GM18505 (cell line): ENCODE results near the gene PRR27.
"Not testable (repeated sequence)": the region's sequence is repeated elsewhere in the genome, so short reads cannot be mapped to it uniquely, and the experiment has no call there.

ENCODE experiments used
- ATAC-seq: cut with Tn5 transposase; IDR thresholded peaks from one replicate; pipeline ENCODE4 v1.9.1; 2021; ENCODE audit not compliant: unreplicated experiment
- POLR2A ChIP-seq: IDR thresholded peaks from 4 replicates; pipeline ENCODE4 v1.6.1; 2011; ENCODE audit warnings: borderline replicate concordance; ENCODE audit not compliant: insufficient read depth, insufficient read length; ENCODE audit errors: extremely low read depth

PRR27 gene

DNA sequence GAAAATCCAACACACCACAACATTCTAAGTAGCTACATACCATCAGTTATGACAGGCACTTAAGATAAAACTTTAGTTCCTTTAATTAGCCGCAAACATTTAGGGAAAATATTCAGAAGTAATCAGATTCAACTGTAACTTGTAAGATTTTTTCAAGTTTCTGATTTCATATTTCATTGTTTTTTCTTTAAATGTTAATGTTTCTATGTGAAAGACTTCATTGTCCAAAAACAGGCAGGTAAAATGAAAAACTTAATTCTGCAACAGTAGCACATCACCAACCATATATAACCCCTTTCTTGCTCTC lies 29.9 kb downstream of the PRR27 start:
- TF ChIP-seq POLR2A, result no peak
- ATAC-seq, result no peak

DNA sequence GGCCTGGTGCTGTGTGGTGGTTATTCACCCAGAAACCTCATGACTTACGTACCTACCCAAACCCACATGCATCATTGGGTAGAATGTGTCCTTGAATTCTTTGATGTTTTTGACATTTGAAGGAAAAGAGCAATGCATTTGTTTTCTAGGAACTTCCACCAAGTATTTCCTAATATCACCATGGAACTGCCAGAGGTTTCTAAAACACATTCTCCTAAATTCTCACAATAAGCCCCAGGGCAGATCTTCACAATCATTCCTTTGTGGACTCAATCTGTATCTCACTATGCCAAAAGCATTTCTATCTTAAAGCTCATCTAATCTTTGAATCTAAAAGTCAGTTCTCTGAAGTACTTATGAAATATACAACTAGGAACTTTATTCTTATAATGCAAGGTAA lies 33.2 kb downstream of the PRR27 start:
- no peak for TF ChIP-seq POLR2A
- ATAC-seq, result no peak

DNA sequence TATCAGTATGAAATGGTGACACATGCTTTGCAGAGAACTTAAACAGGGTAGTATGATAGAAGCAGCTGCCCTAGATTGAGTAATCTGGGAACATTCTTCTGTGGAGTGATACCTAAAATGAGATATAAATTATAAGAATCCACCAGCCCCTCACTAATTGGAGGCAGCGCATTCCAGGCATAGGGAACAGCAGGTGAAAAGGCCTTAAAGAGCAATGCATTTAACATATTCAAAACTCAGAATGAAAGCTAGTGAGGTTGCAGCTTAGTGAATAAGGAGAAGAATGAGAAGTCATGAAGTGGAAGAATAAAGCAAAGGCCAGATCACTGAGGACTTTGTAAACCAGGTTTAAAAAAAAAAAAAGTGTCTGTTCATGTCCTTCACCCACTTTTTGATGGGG lies 36.5 kb downstream of the PRR27 start:
- ATAC-seq, result no peak
- no peak for TF ChIP-seq POLR2A

DNA sequence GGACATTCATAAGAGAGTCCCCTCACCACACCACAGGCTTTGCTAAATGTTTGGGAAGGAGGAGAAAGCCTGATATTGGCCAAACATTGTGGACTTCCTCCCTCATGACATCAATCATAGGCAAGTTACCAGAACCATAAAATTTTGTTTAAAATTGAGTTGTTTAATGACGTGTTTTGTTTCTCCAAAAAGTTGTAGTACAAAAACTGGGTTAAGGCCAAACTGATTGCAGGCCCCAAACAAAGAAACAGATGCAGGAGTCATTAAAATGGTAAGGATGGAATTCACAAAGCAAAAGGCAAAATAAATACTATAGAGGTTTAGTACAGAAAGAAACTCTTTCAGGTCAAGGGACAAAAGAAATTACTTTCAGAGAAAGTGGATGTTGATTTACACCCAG lies 37.6 kb downstream of the PRR27 start:
- no peak for ATAC-seq
- no peak for TF ChIP-seq POLR2A

DNA sequence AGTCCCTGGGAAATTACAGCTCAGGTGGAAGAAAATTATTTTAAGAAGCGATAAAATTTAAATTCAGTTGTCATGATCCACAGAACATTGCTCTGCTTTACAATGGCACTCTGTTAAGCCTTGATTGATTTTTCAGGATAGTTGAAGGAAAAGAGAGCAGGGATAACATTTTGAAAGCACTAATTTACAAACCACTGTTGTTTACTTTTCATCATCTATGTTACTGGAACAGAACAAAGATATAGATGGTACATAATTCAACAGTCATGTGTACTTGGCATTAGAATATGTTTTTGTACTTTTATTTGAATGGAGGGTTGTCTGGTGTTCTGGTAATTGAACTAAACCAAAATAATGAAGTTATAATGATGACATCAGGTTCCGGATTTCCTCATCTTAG lies 38.9 kb downstream of the PRR27 start:
- TF ChIP-seq POLR2A, result no peak
- ATAC-seq, result no peak

DNA sequence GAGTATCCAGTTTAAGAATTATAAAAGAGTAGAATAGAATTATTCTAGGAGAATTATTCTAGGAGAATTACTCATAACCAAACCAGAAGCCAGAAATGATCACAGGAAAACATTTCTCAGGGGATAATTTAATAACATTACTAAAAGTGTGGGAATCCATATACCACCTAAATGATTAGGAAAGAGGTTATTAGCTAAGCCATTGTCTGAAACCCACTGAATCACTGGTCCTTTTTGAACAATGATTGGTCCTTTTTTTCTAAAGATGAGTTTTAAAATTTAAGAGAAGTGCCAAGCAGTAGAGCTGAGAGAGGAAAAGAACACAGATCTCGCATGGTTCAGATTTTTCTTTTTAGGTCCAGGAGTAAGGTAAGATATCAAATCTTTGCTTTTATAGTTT lies 41.4 kb downstream of the PRR27 start, which contains the start of gene ODAM:
ODAM (plus strand) TSS at position 301 of the 400 bp plus-strand sequence. CDS start 819 bp downstream, outside the sequence.
- no peak for ATAC-seq
- TF ChIP-seq POLR2A, result no peak

DNA sequence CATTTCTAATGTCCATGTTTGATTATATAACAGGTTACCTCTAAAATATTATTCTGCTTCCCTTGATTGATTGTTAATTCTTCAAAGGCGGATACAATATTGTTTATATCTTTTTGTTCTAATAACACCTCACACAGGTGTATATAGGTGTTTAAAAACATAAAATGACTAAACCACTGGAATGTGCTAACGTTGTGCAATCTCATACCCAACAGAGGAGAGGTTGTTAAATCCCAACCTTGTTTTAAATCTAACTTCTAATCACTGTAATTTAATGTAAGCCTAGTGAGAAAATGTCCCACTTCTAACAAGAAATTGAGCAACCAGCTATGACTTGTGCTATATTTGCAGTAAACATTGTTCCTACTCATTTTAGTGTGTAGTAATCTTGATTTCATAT lies 42.8 kb downstream of the PRR27 start:
- no peak for ATAC-seq
- no peak for TF ChIP-seq POLR2A

DNA sequence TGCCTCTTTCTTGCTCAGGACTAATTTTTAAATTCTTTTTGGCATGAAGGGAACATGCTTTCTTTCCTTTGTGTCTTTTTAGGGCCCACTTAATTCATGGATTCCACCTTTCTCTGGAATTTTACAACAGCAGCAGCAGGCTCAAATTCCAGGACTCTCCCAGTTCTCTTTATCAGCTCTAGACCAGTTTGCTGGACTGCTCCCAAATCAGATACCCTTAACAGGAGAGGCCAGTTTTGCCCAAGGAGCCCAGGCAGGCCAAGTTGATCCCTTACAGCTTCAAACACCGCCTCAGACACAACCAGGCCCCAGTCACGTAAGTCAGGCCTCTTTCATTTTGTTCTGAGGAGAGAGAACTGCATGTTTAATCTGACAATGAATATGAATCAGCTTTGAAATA lies 43.8 kb downstream of the PRR27 start:
- ATAC-seq, result no peak
- no peak for TF ChIP-seq POLR2A

DNA sequence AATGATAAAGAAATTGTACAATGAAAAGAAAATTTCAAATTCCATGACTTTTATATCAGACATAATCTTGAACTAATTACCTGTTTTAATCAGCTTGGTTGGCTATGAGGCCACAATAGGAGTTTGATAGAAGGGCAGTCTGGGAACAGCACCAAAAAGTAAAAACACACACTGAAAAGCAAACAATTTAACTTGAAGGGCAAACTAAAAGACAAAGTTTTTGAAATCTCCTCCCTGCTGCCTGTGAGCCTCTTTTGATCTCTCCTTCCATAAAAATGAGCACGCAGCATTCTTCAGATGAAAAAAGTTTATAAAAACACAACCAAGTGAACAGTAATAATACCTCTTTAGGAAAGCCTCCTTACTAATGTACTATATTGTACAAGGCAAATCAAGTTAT lies 49.6 kb downstream of the PRR27 start:
- ATAC-seq, result no peak
- TF ChIP-seq POLR2A, result no peak

DNA sequence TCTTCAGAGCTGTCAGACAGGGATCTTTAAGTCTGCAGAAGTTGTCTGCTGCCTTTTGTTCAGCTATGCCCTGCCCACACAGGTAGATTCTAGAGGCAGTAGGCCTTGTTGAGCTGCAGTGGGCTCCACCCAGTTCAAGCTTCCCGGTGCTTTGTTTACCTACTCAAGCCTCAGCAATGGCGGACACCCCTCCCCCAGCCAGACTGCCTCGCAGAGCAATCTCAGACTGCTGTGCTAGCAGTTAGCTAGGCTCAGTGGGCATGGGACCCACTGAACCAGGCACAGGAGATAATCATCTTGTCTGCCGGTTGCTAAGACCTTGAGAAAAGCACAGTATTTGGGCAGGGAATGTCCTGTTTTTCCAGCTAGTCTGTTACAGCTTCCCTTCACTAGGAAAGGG lies 58.7 kb downstream of the PRR27 start:
- not testable (repeated sequence) for ATAC-seq
